Posterior cingulate gyrus (tissue), 11 donors: ENCODE results near the gene RRP12.
"Not testable (repeated sequence)": the region's sequence is repeated elsewhere in the genome, so short reads cannot be mapped to it uniquely, and the experiment has no call there.

Experiments
- DNase-seq, 10 donors: peaks; one replicate each; pipeline versions ENCODE4 v3.0.0 to v3.0.0-alpha.2; 2020 to 2021; ENCODE audit warnings: mixed read lengths in 3 of 10
- intact Hi-C: fragments of 100-400 bp; cut with DNase I; formaldehyde crosslinking; loops from one replicate; pipeline ENCODE4 v1.15.1; 2023

The RRP12 gene

DNA sequence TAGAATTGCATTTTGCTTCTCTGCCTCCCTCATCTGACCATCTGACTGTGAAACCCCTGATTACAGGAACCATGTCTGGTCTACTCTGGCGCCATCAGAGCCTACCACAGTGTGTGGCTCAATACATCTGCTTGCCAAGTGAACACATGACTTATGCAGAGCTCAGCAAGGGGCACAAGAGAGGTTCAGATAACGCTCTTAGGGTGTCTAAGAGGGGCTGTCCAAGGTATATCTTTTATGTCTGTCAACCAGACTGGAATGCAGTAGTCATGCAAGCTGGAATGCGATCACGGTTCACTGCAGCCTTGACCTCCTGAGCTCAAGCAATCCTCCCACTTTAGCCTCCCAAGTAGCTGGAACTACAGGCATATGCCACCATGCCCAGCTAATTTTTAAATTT lies 10.3 kb upstream of the RRP12 start:
- intact Hi-C loops, result no loop called here
- DNase-seq, result no peak

DNA sequence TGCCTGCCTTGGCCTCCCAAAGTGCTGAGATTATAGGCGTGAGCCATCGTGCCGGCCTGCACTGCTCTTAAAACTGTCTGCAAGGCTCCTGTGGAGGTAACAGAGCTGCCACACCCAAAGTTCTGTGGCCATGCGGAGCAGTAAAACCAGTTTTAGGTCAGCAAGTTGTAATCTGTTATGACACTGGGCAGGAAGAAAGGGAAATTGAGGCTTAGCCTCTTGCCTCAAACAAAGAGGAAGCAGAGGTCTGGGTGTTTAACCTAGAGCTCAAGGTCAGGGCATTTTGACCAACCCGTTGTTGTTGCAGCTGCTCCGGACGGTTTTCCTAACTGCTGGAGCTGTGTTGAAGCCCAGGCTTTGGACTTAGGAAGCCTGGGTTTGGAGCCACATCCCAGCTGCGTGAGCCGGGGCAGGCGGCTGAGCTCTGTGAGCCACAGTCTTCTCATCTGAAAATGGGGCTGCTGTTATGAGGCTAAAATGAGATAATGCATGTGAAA lies 7.4 kb upstream of the RRP12 start:
- DNase-seq, result no peak

DNA sequence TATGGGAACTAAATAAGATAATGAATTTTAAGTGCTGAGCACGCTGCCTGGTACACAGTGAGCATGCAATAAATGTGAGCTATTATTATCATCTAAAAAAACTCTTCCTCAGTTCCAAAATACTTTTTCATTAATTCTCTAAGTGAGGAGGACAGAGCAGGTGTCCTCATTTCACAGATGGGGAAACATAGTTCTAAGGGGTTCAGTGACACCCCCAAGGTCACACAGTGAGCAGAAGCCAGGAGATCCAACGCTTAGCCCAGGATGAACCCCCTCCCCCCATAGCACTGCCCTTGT lies 6.8 kb upstream of the RRP12 start:
- intact Hi-C loops, result no loop called here
- DNase-seq, result no peak

More for the DNA sequence above, 7.4 kb upstream of the RRP12 start:
- intact Hi-C loops, result no loop called here

DNA sequence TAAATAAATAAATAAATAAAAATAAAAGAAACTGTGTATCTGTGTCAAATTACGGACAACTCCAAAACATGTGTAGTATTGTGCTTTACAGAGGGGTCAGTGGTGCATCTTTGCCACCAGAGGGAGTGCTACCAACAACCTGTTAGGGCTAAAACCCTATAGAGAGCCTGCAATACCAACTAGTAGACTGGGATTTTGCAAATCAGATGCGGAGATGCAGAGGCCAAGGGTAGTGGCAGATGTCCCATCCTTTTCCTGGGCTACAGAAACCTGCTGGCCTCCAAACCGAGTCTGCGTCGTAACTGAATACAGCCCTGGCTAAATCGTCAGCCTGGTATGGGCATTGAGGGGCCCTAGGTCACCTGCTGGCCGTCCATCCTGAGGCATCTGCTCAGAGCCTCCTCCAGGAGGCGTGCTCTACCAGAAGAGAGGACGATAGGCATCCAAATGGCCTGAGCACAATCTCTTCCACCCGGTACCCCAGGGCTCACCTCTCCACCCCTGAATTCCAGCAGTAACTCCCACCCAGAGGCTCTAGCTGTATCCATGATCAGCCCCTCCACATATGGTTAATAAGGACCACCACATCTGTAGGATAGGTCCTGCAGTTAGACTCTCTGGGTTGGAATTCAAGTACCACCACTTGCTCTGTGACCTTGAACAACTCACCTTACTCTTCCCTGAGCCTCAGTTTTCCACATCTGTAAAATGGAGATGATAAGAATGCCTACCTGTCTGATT lies 6.2 kb upstream of the RRP12 start:
- intact Hi-C loops, result no loop called here
- peak in 4 of 10 donors; percentile 27 to 54 (median 50) for DNase-seq

DNA sequence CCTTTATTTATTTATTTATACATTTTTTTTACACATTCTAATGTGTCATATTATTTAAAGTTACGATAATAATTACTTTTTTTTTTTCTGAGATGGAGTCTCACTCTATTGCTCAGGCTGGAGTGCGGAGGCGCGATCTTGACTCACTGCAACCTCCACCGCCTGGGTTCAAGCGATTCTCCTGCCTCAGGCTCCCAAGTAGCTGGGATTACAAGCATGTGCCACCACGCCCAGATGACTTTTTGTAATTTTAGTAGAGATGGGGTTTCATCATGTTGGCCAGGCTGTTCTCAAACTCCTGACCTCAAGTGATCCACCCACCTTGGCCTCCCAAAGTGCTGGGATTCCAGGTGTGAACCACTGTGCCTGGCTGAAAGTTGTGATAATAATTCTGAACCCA lies 5.3 kb upstream of the RRP12 start:
- intact Hi-C loops, DNase-seq: not testable (repeated sequence)

DNA sequence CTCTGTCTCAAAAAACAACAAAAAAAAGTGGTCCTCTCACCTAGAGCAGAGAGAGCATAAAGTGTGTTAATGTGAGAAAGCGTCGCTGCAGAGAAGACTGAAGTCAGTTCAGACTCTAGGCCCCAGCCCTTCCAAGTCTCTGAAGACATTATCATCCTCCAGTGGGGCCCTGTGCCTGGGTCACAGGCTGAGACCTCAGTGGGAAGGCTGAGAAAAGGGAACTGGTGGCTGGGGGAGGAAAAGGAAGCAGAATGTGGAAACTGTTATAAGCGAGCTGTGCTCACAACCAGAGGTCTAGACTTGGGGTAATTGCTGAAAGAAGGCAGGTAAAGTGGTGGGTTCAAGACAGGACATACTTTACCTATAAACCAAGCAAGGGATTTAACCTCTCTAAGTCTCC lies 4.9 kb upstream of the RRP12 start:
- intact Hi-C loops, result no loop called here
- no peak for DNase-seq

DNA sequence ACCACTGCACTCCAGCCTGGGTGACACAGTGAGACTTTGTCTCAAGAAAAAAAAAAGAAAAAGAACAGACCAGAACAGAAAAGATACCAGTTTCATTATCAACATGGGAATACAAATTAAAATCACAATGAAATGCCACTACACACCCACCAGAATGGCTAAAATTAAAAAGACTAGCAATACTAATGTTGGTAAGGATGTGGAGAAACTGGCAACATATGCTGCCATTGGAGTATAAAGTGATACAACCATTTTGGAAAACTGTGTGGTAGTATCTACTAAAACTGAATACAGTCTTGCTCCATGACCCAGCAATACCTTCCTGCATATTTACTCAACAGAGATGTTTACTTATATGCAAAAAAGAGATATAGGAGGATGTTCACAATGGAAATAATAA lies 2.9 kb upstream of the RRP12 start:
- no peak for DNase-seq
- intact Hi-C loops, result no loop called here

DNA sequence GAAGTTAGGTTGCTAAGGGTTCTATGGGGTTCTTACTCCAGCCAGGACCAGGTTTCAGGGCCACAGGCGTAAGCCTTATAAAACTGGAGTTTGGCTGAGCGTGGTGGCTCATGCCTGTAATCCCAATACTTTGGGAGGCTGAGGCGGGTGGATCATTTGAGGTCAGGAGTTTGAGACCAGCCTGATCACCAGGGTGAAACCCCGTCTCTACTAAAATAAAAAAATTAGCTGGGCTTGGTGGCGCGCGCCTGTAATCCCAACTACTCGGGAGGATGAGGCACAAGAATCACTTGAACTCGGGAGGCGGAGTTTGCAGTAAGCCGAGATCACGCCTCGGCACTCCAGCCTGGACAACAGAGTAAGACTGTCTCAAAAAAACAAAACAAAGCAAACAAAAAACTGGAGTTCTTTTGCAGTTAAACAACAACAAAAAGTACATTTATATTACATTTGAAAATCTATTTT lies 347 bp upstream of the RRP12 start:
- peak in 1 of 10 donors; percentile 70 for DNase-seq
- intact Hi-C loops, result no loop called here

DNA sequence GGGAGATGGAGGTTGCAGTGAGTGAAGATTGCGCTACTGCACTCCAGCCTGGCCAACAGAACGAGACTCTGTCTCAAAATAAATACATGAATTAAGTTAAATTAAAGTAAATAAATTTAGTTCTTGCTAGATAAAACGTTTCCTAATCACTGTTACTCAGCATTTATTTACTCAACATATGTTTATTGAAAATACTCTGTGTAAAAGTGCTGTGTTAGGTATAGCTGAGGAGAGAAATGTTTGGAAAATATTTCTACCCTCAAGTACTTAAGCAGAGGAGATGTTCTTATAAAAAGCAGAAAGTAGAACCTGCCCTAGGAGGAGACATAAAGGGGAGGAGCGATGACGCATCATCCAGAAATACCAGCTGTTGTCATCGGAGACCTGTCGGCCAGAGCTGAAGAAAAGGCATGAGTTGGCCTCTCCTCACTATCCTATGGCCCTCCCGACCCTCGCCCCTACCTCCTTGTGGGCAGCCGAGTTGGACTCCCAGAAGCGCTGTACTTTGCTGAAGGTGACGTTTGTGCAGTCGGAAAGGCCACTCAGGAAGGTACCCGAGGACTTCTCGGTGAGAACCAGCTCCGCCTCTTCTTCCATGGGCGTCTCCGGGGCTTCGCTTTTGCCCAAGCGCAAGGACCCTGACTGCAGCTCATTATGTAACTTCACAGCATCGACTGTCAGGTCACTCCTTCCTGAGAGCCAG lies 1.1 kb downstream of the RRP12 start:
- intact Hi-C loops, result no loop called here
- peak in 2 of 10 donors; percentile 82 to 88 for DNase-seq

DNA sequence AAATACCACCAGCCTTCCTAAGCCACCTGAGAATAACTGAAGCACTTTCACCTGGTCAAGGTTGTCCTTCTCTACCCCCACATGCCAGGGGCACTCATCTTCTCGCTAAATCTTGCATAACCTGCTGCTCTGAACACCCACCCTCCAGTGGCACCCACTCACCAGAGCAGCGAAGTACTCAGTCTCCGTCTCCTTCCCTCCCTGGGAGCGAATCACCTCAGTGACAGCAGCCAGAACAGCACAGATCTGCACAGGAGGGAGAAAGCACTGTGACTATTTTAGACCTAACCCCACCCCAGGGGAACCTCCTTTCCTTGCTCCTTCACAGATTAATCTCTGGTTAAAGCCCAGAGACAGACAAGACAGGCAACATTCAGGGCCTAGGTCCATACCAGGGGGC lies 5.1 kb downstream of the RRP12 start:
- intact Hi-C loops, result no loop called here
- no peak for DNase-seq

DNA sequence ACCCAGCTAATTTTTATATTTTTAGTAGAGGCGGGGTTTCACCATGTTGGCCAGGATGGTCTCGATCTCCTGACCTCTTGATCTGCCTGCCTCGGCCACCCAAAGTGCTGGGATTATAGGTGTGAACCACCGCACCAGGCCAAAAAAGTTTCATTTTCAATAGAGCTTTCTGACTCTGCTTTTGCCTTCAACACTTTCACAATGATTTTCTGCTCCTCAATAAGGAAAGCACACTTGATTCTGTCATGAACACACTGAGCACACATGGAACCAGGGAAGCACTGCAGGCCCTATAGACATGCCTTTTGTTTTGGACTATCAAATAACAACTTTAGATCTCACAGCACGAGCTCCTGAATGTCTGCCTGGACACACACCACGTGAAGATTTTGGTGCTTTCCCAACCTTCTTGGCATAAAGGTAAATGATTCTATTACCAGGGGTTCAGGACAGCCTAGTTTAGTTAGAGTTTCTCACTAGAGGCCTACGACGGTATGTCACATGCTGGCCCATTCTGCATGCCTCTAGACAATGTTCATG lies 8.0 kb downstream of the RRP12 start:
- intact Hi-C loops, result no loop called here
- peak in 1 of 10 donors; percentile 23 for DNase-seq

DNA sequence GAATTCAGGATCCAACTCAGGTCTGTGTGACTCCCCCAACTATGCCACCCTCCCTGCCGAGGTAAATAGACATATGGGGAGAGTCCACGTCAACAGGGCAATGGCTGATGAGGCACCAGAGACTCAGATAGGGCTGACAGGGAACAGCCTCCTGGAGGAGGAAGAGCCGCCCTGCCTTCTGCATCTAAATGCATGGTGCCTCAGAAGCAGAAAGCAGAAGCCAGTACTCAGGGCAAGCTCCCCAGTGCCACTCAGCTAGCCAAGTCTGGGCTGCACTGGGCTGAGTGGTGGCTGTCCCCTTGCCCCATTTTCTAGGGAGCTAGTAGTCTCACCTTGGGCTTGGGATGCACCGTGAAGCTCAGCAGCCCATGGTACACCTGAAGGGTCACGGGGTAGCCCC lies 11.0 kb downstream of the RRP12 start:
- intact Hi-C loops, result no loop called here
- peak in 1 of 10 donors; percentile 34 for DNase-seq

DNA sequence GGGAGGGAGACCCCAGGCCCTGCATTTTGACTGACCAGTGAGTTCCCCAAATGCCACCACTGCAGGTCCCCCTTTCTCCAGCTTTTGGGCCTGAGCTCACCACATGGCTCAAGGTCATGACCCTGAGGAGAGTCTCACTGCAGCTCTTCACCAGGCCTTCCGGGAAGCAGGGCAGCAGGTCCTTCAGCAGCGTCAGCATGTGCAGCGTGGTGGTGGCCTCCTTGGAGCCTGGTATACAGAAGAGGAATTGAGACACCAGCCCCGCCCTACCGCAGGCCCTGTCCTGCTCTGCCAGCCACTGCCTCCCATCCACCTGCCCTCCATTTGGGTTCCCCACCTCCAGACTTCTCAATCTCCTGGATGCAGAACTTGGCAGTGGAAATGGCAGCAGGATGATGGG lies 13.0 kb downstream of the RRP12 start:
- peak in 1 of 10 donors; percentile 11 for DNase-seq
- intact Hi-C loops, result no loop called here

DNA sequence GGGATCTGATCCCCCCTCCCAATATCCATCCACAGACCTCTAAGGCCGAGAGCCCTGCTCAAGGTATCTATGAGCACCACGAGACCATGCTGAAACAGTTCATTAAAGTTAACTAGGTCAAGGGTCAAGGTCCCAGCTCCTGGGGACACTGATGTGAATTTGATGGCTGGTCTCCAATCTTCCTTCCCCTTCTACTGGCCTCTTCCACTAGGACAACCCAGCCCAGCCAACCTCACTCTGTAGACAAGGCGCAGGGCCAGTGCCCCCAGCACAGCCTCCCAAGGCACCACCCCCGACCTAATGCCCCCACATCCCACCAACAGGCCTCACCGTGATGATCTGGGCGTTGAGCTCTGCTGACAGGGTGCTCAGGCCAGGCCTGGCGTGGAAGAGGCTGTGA lies 15.6 kb downstream of the RRP12 start:
- DNase-seq, result peak in 1 of 10 donors; percentile 21
- intact Hi-C loops, result no loop called here

DNA sequence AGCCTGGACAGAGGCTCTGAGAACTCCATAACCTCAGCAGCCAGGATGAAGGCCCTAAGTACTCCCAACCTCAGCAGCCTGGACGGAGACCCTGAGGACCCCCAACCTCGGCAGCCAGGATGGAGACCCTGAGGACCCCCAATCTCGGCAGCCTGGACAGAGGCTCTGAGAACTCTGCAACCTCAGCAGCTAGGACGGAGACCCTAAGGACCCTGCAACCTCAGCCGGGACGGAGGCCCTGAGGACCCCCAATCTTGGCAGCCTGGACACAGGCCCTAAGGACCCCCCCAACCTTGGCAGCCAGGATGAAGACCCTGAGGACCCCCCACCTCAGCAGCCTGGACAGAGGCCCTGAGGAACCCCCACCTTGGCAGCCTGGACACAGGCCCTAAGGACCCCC lies 16.5 kb downstream of the RRP12 start:
- intact Hi-C loops, result no loop called here
- peak in 1 of 10 donors; percentile 68 for DNase-seq

DNA sequence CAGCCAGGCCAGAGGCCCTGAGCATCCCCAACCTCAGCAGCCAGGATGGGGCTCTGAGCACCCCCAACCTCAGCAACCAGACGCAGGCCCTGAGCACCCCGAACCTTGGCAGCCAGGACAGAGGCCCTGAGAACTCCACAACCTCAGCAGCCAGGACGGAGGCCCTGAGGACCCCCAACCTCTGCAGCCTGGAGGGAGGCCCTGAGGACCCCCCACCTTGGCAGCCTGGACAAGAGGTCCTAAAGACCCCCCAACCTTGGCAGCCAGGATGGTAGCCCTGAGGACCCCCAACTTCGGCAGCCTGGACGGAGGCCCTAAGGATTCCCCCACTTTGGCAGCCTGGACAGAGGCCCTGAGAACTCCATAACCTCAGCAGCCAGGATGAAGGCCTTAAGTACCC lies 17.0 kb downstream of the RRP12 start:
- DNase-seq, result peak in 1 of 10 donors; percentile 55
- intact Hi-C loops, result no loop called here

DNA sequence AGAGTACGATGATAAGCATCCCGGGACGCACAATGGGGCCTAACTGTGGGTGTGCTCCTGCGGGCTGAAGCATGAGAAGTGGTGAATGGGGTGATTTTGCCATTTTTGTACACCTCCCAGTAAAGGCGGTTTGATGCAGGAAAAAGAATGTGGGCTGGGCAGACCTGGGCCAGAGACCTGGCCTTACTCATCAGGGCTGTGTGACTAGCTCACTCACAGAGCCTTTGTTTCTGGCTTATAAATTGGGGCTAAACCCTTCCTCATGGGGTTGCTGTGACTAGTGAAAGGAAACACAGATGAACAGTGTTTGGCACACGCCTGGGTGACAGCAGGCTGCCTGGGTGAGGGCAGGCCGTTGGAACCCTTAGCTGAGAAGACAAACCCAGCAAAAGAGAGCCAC lies 18.0 kb downstream of the RRP12 start:
- peak in 1 of 10 donors; percentile 17 for DNase-seq
- intact Hi-C loops, result no loop called here

DNA sequence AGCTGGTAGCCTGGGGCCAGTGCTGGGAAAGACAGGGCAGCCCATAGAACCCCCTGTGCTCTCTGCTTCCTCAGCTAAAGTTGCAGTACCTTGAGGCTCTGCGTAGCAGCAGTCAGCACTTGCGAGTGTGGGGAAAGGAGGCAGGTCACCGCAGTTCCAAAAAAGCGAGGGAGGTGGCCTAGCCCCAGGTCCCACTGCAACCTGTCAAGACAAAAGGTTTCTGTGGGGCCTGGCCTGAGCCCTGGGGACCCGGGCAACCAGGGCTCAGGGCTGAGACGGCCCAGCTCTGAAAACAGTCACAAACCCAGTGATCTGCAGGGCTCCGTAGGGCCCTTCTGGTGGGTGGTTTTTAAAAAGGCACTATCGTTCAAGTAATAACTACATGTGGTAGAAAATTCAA lies 19.5 kb downstream of the RRP12 start:
- peak in 1 of 10 donors; percentile 64 for DNase-seq
- intact Hi-C loops, result no loop called here

DNA sequence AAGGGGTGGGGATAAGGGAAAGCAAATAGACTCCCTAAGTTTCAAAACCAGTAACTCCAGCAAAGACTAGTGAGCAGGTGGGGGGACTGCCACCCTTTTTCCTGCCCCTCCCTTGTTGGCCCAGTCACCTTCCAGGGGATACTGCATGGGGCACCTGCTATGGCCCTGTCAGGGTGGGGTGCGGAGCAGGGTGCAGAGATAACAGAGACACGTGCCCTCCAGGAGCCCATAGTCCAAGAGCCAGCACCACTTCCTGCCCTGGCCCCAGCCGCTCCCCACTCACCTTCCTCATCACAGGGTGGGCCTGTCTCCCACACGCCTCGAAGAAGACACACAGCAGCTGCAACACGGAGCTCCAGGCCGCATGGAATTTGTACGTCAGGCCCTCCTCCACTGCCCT lies 20.6 kb downstream of the RRP12 start:
- intact Hi-C loops, result no loop called here
- DNase-seq, result no peak

DNA sequence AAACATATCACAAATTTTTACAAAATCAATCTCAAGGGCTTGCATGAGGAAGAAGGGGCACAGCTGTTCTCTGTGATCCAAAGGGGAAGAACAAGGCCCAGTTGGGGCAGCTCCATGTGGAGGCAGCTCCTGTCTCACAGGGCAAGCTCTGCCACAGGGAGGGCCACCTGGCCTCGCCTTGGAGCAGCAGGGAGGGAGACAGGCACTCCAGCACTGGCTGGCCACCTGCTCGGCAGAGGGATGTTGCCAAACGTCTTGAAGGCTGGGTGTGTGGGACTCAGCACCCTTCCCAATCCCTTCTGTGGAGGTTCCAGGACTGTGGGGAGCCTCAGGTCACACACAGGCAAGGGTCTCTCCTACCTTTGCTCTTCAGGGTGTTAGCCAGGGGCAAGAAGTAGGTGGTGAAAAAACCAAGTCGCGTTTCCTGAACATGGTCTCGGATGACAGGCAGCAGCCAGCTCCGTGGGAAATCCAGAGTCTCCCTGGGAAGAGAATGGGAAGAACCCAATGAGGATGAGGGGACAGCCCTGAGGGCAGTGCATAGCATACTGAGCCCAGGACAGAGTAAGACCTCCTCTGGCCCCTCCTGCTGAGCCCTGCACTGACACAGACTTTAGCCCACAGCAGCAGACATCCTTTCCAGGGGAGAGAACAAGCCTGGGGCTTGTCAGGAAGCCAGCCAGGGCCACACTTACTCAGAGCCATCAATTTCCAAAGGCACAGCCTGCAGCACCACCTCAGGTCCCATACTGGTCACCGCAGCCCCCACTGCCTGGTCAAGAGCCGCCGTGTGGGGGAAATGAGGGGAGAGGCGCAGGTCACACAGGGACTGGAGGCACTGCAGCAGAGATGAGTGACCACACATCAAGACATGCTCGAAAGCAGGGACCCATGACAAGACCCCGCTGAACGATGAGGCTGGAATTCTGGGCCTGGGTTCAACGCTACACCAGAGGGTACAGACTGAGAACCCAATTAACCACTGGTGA lies 21.9 kb downstream of the RRP12 start:
- intact Hi-C loops, result no loop called here

DNA sequence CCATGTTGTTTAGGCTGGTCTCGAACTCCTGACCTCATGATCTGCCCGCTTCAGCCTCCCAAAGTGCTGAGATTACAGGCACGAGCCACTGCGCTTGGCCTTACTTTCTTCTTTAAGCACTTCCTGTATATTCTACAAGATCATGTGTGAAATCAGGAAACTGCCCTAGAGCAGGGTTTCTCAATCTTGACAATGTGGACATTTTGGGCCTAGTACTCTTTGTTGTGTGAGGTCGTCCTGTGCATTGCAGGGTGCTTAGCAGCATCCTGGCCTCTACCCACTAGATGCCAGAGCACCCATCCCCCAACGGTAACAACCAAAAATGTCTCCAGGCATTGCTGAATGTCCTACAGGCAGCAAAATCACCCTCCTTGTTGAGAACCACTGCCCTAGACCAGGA lies 24.7 kb downstream of the RRP12 start:
- intact Hi-C loops, result no loop called here
- no peak for DNase-seq

More for the DNA sequence above, 21.9 kb downstream of the RRP12 start:
- peak in 1 of 10 donors; percentile 46 for DNase-seq
